ENCODE results near the gene PET117. TPM values are rescaled to one million over a fixed set of nuclear protein-coding genes. Genes with fewer than 3 reads are reported as not detected.
"Not testable (repeated sequence)": the region's sequence is repeated elsewhere in the genome, so short reads cannot be mapped to it uniquely, and the experiment has no call there.

The PET117 gene
- total and polyA plus RNA-seq, 10 donors, result 8.4 to 15.5 (median 11.7) TPM

DNA sequence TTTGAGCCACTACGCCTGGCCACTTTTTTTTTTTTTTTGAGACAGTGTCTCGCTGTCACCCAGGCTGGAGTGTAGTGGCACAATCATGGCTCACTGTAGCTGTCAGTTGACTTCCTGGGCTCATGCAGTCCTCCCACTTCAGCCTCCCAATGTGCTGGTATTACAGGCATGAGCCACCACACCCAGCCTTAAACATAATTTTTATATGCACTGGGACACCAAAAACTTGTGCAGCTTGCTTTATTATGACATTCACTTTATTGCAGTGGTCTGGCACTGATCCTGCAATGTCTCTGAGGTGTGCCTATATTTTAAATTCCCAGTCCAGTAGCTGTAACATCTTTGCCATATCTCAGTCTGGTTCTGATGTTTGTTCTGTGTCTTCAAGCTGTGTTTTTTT lies 34.7 kb downstream of the PET117 start:
- 90 to 97% (median 94%) methylated on average over 2 of the region's 2 CpGs for WGBS, 5 donors
- H3K27me3 ChIP-seq (replicated peaks in 1 of 7), result no peaks in the 10 kb centered on the region

GRCh38 chr20:18174906-18175683 lies 37.4 kb downstream of the PET117 start:
- intact Hi-C loops (cut with DNase I; ENCODE audit: low total_unique reads), result no loop called here
- Histone ChIP-seq H3K27me3 (replicated peaks in 1 of 7) (no peaks in the 10 kb centered on the region), H3K27ac (no peak overlapping the region), H3K4me3 (no peak overlapping the region), H3K36me3 (peaks cover 0 to 97% (median 20%) of the 10 kb centered on the region in 6 donors), H3K4me1 (no peaks in the 10 kb centered on the region), H3K9me3 (peaks cover 0 to 13% (median 12%) of the 10 kb centered on the region in 8 donors)
- TF ChIP-seq CTCF (IDR thresholded peaks at IDR 0.05 in 8 of 11, conservative IDR thresholded peaks at IDR 0.05 in 3 of 11) (no peak), POLR2AphosphoS5 (IDR thresholded peaks at IDR 0.05) (no peak), POLR2A (IDR thresholded peaks at IDR 0.05) (no peak)
- 94 to 99% (median 96%) methylated on average over 14 of the region's 14 CpGs for WGBS, 5 donors
- DNase-seq, result no peak

More for the DNA sequence above, 34.7 kb downstream of the PET117 start:
- intact Hi-C loops (cut with DNase I; ENCODE audit: low total_unique reads), result no loop called here
- Histone ChIP-seq H3K4me1 (peaks cover 0 to 1% (median 0%) of the 10 kb centered on the region in 6 donors), H3K9me3 (no peaks in the 10 kb centered on the region), H3K4me3 (no peak overlapping the region), H3K27ac (no peak overlapping the region), H3K36me3 (peaks cover 0 to 83% (median 18%) of the 10 kb centered on the region in 6 donors)
- no peak for DNase-seq
- TF ChIP-seq POLR2AphosphoS5 (IDR thresholded peaks at IDR 0.05) (no peak), POLR2A (IDR thresholded peaks at IDR 0.05) (no peak), CTCF (IDR thresholded peaks at IDR 0.05 in 8 of 11, conservative IDR thresholded peaks at IDR 0.05 in 3 of 11) (no peak)

- 83 to 93% (median 88%) methylated on average over 8 of the region's 8 CpGs for WGBS, 5 donors
- H3K36me3 ChIP-seq, result peaks cover 0 to 97% (median 21%) of the 10 kb centered on the region in 6 donors
- DNase-seq, result no peak
- no peaks in the 10 kb centered on the region for H3K27me3 ChIP-seq (replicated peaks in 1 of 7)
- TF ChIP-seq POLR2A (IDR thresholded peaks at IDR 0.05), result no peak
- TF ChIP-seq POLR2AphosphoS5 (IDR thresholded peaks at IDR 0.05), result no peak
- no peak for TF ChIP-seq CTCF (IDR thresholded peaks at IDR 0.05 in 8 of 11, conservative IDR thresholded peaks at IDR 0.05 in 3 of 11)
- no peak overlapping the region for H3K4me3 ChIP-seq
- H3K27ac ChIP-seq, result no peak overlapping the region
- H3K4me1 ChIP-seq, result no peaks in the 10 kb centered on the region
- H3K9me3 ChIP-seq, result peaks cover 0 to 22% (median 20%) of the 10 kb centered on the region in 8 donors
- intact Hi-C loops (cut with DNase I; ENCODE audit: low total_unique reads), result no loop called here
Measured at GRCh38 chr20:18176318-18176785, 38.7 kb downstream of the PET117 start.

DNA sequence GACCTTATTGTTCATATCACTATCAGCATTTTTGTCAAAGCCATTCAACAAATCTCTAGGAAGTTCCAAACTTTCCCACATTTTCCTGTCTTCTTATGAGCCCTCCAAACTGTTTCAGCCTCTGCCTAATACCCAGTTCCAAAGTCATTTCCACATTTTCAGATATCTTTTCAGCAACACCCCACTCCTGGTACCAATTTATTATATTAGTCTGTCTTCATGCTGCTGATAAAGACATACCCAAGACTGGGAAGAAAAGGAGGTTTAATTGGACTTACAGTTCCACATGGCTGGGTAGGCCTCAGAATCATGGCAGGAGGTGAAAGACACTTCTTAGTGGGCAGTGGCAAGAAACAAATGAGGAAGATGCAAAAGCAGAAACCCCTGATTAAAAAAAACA lies 42.7 kb downstream of the PET117 start:
- H3K27ac ChIP-seq; intact Hi-C loops (cut with DNase I; ENCODE audit: low total_unique reads); DNase-seq; H3K27me3 ChIP-seq (replicated peaks in 1 of 7); H3K4me3 ChIP-seq; H3K4me1 ChIP-seq: not testable (repeated sequence)
- Histone ChIP-seq H3K9me3 (peaks cover 0 to 22% (median 20%) of the 10 kb centered on the region in 8 donors), H3K36me3 (peaks cover 0 to 100% (median 50%) of the 10 kb centered on the region in 6 donors)

Measured in spleen (tissue), 11 donors.